ENCODE data around the gene SPZ1. TPM values are rescaled to one million over a fixed set of nuclear protein-coding genes. Genes with fewer than 3 reads are reported as not detected.
"Not testable (repeated sequence)": the region's sequence is repeated elsewhere in the genome, so short reads cannot be mapped to it uniquely, and the experiment has no call there.

SPZ1 gene
- polyA plus RNA-seq, 6 donors from 2014 or later, result not detected

GRCh38 chr5:80351019-80351418 is 31.2 kb downstream of the SPZ1 start:
- not testable (repeated sequence) for H3K36me3 Mint-ChIP-seq; H3K4me3 Mint-ChIP-seq; H3K4me1 Mint-ChIP-seq; H3K27ac Mint-ChIP-seq; ATAC-seq (ENCODE audit: low read depth in 2 of 2); H3K9me3 Mint-ChIP-seq; DNase-seq; H3K27me3 Mint-ChIP-seq

- no peak for DNase-seq
- Mint-ChIP-seq H3K4me1 (peaks cover 0 to 4% (median 0%) of the 10 kb centered on the region in 3 donors), H3K36me3 (no peaks in the 10 kb centered on the region), H3K27me3 (no peaks in the 10 kb centered on the region), H3K27ac (no peak overlapping the region), H3K9me3 (peaks cover 0 to 4% (median 0%) of the 10 kb centered on the region in 7 donors), H3K4me3 (no peak overlapping the region)
- ATAC-seq (ENCODE audit: low read depth in 2 of 2), result no peak
Measured at GRCh38 chr5:80355686-80356085, 35.9 kb downstream of the SPZ1 start.

- no peak for DNase-seq
- Mint-ChIP-seq H3K9me3 (peaks cover 0 to 4% (median 0%) of the 10 kb centered on the region in 7 donors), H3K27ac (no peak overlapping the region), H3K36me3 (no peaks in the 10 kb centered on the region), H3K27me3 (no peaks in the 10 kb centered on the region), H3K4me1 (peaks cover 0 to 4% (median 3%) of the 10 kb centered on the region in 3 donors), H3K4me3 (no peak overlapping the region)
- no peak for ATAC-seq (ENCODE audit: low read depth in 2 of 2)
Measured at GRCh38 chr5:80357671-80358070, 37.9 kb downstream of the SPZ1 start.

GRCh38 chr5:80360914-80361444 is 41.2 kb downstream of the SPZ1 start:
- Mint-ChIP-seq H3K9me3 (peaks cover 0 to 8% (median 3%) of the 10 kb centered on the region in 7 donors), H3K4me3 (peak overlapping the region in 2 of 8 donors; percentile 36 to 55), H3K36me3 (no peaks in the 10 kb centered on the region), H3K27me3 (peaks cover 0 to 8% (median 8%) of the 10 kb centered on the region in 3 donors), H3K27ac (peak overlapping the region in 1 of 6 donors; percentile 65), H3K4me1 (peaks cover 0 to 4% (median 3%) of the 10 kb centered on the region in 3 donors)
- no peak for DNase-seq
- no peak for ATAC-seq (ENCODE audit: low read depth in 2 of 2)

GRCh38 chr5:80364892-80365291 is 45.1 kb downstream of the SPZ1 start:
- no peak overlapping the region for H3K4me3 Mint-ChIP-seq
- H3K4me1 Mint-ChIP-seq, result peaks cover 0 to 3% (median 0%) of the 10 kb centered on the region in 3 donors
- DNase-seq, result no peak
- no peak for ATAC-seq (ENCODE audit: low read depth in 2 of 2)
- H3K27me3 Mint-ChIP-seq, result peaks cover under 1 to 13% (median 12%) of the 10 kb centered on the region in 3 donors
- H3K36me3 Mint-ChIP-seq, result peaks cover 0 to under 1% of the 10 kb centered on the region in 2 donors
- H3K9me3 Mint-ChIP-seq, result peaks cover 0 to 8% (median 0%) of the 10 kb centered on the region in 7 donors
- H3K27ac Mint-ChIP-seq, result peak overlapping the region in 1 of 6 donors; percentile 4

- Mint-ChIP-seq H3K36me3 (peaks cover 5 to 14% of the 10 kb centered on the region in 2 donors), H3K27me3 (peaks cover 9 to 42% (median 41%) of the 10 kb centered on the region in 3 donors), H3K9me3 (peaks cover 4 to 14% (median 6%) of the 10 kb centered on the region in 7 donors), H3K4me3 (no peak overlapping the region), H3K27ac (no peak overlapping the region), H3K4me1 (no peaks in the 10 kb centered on the region)
- no peak for ATAC-seq (ENCODE audit: low read depth in 2 of 2)
- DNase-seq, result no peak
Measured at GRCh38 chr5:80368661-80369480, 49.1 kb downstream of the SPZ1 start.

GRCh38 chr5:80369521-80369920 is 49.7 kb downstream of the SPZ1 start:
- H3K27me3 Mint-ChIP-seq, result peaks cover 9 to 42% (median 41%) of the 10 kb centered on the region in 3 donors
- no peak for ATAC-seq (ENCODE audit: low read depth in 2 of 2)
- H3K27ac Mint-ChIP-seq, result no peak overlapping the region
- peaks cover 4 to 14% (median 6%) of the 10 kb centered on the region in 7 donors for H3K9me3 Mint-ChIP-seq
- no peaks in the 10 kb centered on the region for H3K4me1 Mint-ChIP-seq
- peaks cover 5 to 14% of the 10 kb centered on the region in 2 donors for H3K36me3 Mint-ChIP-seq
- no peak for DNase-seq
- no peak overlapping the region for H3K4me3 Mint-ChIP-seq

GRCh38 chr5:80370390-80370789 is 50.6 kb downstream of the SPZ1 start:
- H3K4me3 Mint-ChIP-seq, result no peak overlapping the region
- peaks cover 9 to 38% (median 33%) of the 10 kb centered on the region in 3 donors for H3K27me3 Mint-ChIP-seq
- DNase-seq, result no peak
- peaks cover 3 to 14% (median 5%) of the 10 kb centered on the region in 7 donors for H3K9me3 Mint-ChIP-seq
- no peak for ATAC-seq (ENCODE audit: low read depth in 2 of 2)
- peaks cover 5 to 14% of the 10 kb centered on the region in 2 donors for H3K36me3 Mint-ChIP-seq
- H3K4me1 Mint-ChIP-seq, result no peaks in the 10 kb centered on the region
- no peak overlapping the region for H3K27ac Mint-ChIP-seq

Other genes starting within 250 kb of the SPZ1 start
- 1 to 10 TPM; 1.4 to 4.0 (median 2.8) TPM for gene SERINC5, start 64.0 kb upstream of the SPZ1 start, polyA plus RNA-seq (ENCODE audit: low read depth in 6 of 6)
- gene ZFYVE16, start 88.1 kb downstream of the SPZ1 start, polyA plus RNA-seq (ENCODE audit: low read depth in 6 of 6), result 1 to 10 TPM; 3.7 to 9.2 (median 8.0) TPM
- not detected for gene FAM151B, start 168.1 kb downstream of the SPZ1 start, polyA plus RNA-seq (ENCODE audit: low read depth in 6 of 6)

All from naive B cell (primary cell).